HFFc6 (cell line): ENCODE measurements around the gene ZNRD2. TPM values are rescaled to one million over a fixed set of nuclear protein-coding genes. Genes with fewer than 3 reads are reported as not detected.

Experiments used
- DNase-seq: peaks from one replicate; pipeline ENCODE4 v3.0.0-alpha.2; 2018
- H3K27ac Mint-ChIP-seq: 2 replicates; pipeline ENCODE4 v1.8.0; 2020; ENCODE audit warnings: mild to moderate bottlenecking, mixed read lengths
- H3K27me3 Mint-ChIP-seq: 2 replicates; pipeline ENCODE4 v1.8.0; 2021; ENCODE audit warnings: mild to moderate bottlenecking, moderate library complexity, mixed read lengths; ENCODE audit not compliant: insufficient read depth
- H3K36me3 Mint-ChIP-seq: 2 replicates; pipeline ENCODE4 v1.8.0; 2021; ENCODE audit warnings: low read depth, mixed read lengths
- H3K4me1 Mint-ChIP-seq: 2 replicates; pipeline ENCODE4 v1.8.0; 2020; ENCODE audit warnings: low read depth, mixed read lengths
- H3K4me3 Mint-ChIP-seq: 2 replicates; pipeline ENCODE4 v1.8.0; 2020; ENCODE audit warnings: mild to moderate bottlenecking, moderate library complexity, mixed read lengths
- H3K9me3 Mint-ChIP-seq: 2 replicates; pipeline ENCODE4 v1.8.0; 2020; ENCODE audit warnings: mild to moderate bottlenecking, mixed read lengths
- CTCF ChIP-seq: fragments of 200-600 bp; sonication (generic); IDR thresholded peaks from 2 replicates; pipeline ENCODE4 v1.5.0; 2021; ENCODE audit warnings: antibody characterized with exemption, mild to moderate bottlenecking
- total RNA-seq, 6 experiments: library from RNA; stranded (reverse); fragmentation: NEBNext Ultra II Directional; extraction: Animal tissue kit (Norgen Biotek cat#: 25700); gene quantifications; 2 replicates in 1 of 6; 3 replicates in 5 of 6; pipeline ENCODE4 v1.2.3, GENCODE V29; 2021

ZNRD2 gene
- total RNA-seq, 6 experiments from 2014 or later: 57.7 to 72.0 (median 64.3) TPM

- peaks cover 10% of the 10 kb centered on the region for H3K27me3 Mint-ChIP-seq
- no peaks in the 10 kb centered on the region for H3K9me3 Mint-ChIP-seq
- H3K4me1 Mint-ChIP-seq: peaks cover 13% of the 10 kb centered on the region
- DNase-seq: peak; percentile 81
- H3K27ac Mint-ChIP-seq: peak overlapping the region; percentile 76
- peak; percentile 89 for TF ChIP-seq CTCF
- peak overlapping the region; percentile 80 for H3K4me3 Mint-ChIP-seq
- H3K36me3 Mint-ChIP-seq: peaks cover 12% of the 10 kb centered on the region; the same call in 1 of the 2 replicates
These were observed 29.8 kb upstream of the ZNRD2 start for GRCh38 chr11:65540290-65541092.

GRCh38 chr11:65541093-65541982 is 28.9 kb upstream of the ZNRD2 start:
- H3K4me1 Mint-ChIP-seq: peaks cover 13% of the 10 kb centered on the region
- no peaks in the 10 kb centered on the region for H3K9me3 Mint-ChIP-seq
- H3K27me3 Mint-ChIP-seq: peaks cover 10% of the 10 kb centered on the region
- H3K27ac Mint-ChIP-seq: peak overlapping the region; percentile 76
- DNase-seq: no peak
- TF ChIP-seq CTCF: no peak; the same call in 1 of the 2 replicates
- peaks cover 12% of the 10 kb centered on the region; the same call in 1 of the 2 replicates for H3K36me3 Mint-ChIP-seq
- peak overlapping the region; percentile 80 for H3K4me3 Mint-ChIP-seq

GRCh38 chr11:65542738-65543390 is 27.4 kb upstream of the ZNRD2 start:
- no peaks in the 10 kb centered on the region for H3K9me3 Mint-ChIP-seq
- TF ChIP-seq CTCF: no peak
- H3K4me3 Mint-ChIP-seq: no peak overlapping the region
- peaks cover 9% of the 10 kb centered on the region; the same call in 1 of the 2 replicates for H3K36me3 Mint-ChIP-seq
- peaks cover 7% of the 10 kb centered on the region for H3K27me3 Mint-ChIP-seq
- peaks cover 13% of the 10 kb centered on the region for H3K4me1 Mint-ChIP-seq
- no peak for DNase-seq
- H3K27ac Mint-ChIP-seq: peak overlapping the region; percentile 14; the same call in 1 of the 2 replicates

GRCh38 chr11:65545853-65546216 is 24.4 kb upstream of the ZNRD2 start:
- no peak for DNase-seq

More at GRCh38 chr11:65545853-65546216, 24.4 kb upstream of the ZNRD2 start:
- Mint-ChIP-seq H3K27me3 (peaks cover 3% of the 10 kb centered on the region), H3K4me1 (peaks cover 13% of the 10 kb centered on the region), H3K9me3 (no peaks in the 10 kb centered on the region), H3K27ac (no peak overlapping the region), H3K4me3 (no peak overlapping the region), H3K36me3 (peaks cover 23% of the 10 kb centered on the region)
- TF ChIP-seq CTCF: no peak
